Suprapubic skin (tissue), 4 donors: Measurements from ENCODE around the gene VPS26B. TPM values are rescaled to one million over a fixed set of nuclear protein-coding genes. Genes with fewer than 3 reads are reported as not detected.
"Not testable (repeated sequence)": the region's sequence is repeated elsewhere in the genome, so short reads cannot be mapped to it uniquely, and the experiment has no call there.

ENCODE experiments used
- DNase-seq, 2 donors: peaks; one replicate each; pipeline ENCODE4 v3.0.0-alpha.2; 2019; ENCODE audit warnings: low spot score in 2 of 2
- H3K27ac ChIP-seq: fragments of 200-600 bp; sonication (generic); one replicate; pipeline ENCODE4 v1.5.1; 2019
- H3K27me3 ChIP-seq: fragments of 200-600 bp; sonication (generic); one replicate; pipeline ENCODE4 v1.5.1; 2019
- H3K36me3 ChIP-seq: fragments of 200-600 bp; sonication (generic); one replicate; pipeline ENCODE4 v1.5.1; 2019
- H3K4me1 ChIP-seq: fragments of 200-600 bp; sonication (generic); one replicate; pipeline ENCODE4 v1.5.1; 2019
- H3K4me3 ChIP-seq: fragments of 200-600 bp; sonication (generic); one replicate; pipeline ENCODE4 v1.5.1; 2019; ENCODE audit warnings: mild to moderate bottlenecking
- H3K9me3 ChIP-seq: fragments of 200-600 bp; sonication (generic); one replicate; pipeline ENCODE4 v1.5.1; 2019
- EP300 ChIP-seq: sonication (generic); formaldehyde crosslinking; IDR thresholded peaks from one replicate; pipeline ENCODE4 v1.6.1; 2017; ENCODE audit warnings: antibody characterized with exemption
- POLR2A ChIP-seq, 2 donors: fragments of 450-650 bp; IDR thresholded peaks; one replicate each; pipeline ENCODE4 v1.6.1; 2017; ENCODE audit warnings: antibody characterized with exemption in 2 of 2, mild to moderate bottlenecking in 2 of 2, moderate library complexity in 2 of 2
- POLR2AphosphoS5 ChIP-seq, 3 donors: sonication (generic); formaldehyde crosslinking; IDR thresholded peaks; one replicate each; pipeline ENCODE4 v1.6.1; 2017; ENCODE audit warnings: antibody characterized with exemption in 3 of 3
- WGBS: methylation state at CpG from one replicate; pipeline ENCODE4 v1.1.5; 2018; 5-methylcytosine and 5-hydroxymethylcytosine counted together
- total RNA-seq, 4 donors: library from RNA; depleted of rRNA; stranded (reverse); fragments of >200 nt; gene quantifications; one replicate each; pipeline ENCODE4 v1.1.0, GENCODE V29; 2016
- TF ChIP-seq, protein P1 (sequence below), 2 donors: fragments of 200-600 bp in 1 of 2; fragments of 450-650 bp in 1 of 2; sonication (generic) in 1 of 2; IDR thresholded peaks; one replicate each; pipeline ENCODE4 v1.5.1; 2016 to 2019; ENCODE audit warnings: antibody characterized with exemption in 2 of 2, mild to moderate bottlenecking in 1 of 2, moderate library complexity in 1 of 2

VPS26B gene
- total RNA-seq, result 10 to 100 TPM; 60.4 to 80.9 (median 74.4) TPM

DNA sequence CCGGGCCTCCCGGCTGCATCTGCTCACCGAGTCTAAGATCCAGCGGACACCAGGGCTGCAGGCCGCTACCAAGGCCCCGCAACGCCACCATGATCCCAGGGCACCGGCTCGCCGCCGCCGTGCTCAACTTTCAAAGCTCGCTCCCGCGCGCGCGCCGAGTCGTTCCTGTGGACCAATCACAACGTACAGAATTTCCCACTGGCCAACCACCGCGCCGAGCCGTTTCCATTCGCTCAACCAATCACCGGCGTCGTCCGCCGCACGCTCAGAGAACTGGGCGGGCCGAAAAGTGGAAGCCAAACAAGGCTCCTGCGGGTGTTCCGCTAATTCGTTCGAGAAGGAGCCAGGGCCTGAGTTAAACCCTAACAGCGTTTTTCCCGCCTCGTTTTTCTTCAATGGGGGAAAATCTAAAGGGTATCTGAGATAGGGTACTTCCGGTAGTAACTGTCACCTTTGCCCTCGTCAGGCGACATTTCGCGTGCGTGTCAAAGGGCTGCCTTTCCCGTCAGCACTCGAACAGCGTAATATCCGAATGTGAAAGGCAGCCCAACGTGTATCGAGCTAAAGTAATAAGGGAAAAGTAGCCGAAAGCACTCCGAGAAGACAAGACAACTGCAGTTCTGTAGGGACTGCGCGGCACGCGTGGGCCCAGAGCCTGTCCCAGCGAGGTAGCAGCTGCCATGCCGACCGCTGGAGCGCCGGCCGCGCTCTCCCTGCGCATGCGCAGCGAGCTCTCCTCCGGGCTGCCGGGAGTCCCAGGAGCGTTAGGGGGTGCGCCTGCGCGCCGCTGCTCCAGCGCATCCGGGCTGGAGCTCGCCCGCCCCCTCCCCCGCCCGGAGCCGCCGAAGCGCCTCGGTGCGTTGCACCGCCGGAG, at the start of gene VPS26B, which contains the start of gene NCAPD3:
TSS of gene VPS26B (plus strand) at position 836 of the 874 bp plus-strand sequence. CDS start 452 bp downstream, outside the sequence.
TSS of gene NCAPD3 (minus strand) at position 132 of the 874 bp plus-strand sequence. CDS start at position 91, 41 bp downstream.
- Histone ChIP-seq H3K9me3 (no peaks in the 10 kb centered on the region), H3K4me3 (peak within 1 kb of the TSS; percentile 96), H3K4me1 (peaks cover 46% of the 10 kb centered on the region), H3K27ac (peak within 1 kb of the TSS; percentile 96), H3K27me3 (no peaks in the 10 kb centered on the region), H3K36me3 (peaks cover 16% of the 10 kb centered on the region)
- under 1% methylated on average over 45 of the region's 89 CpGs for WGBS
- peak; percentile 98 to 99 for DNase-seq
- TF ChIP-seq, protein P1, sequence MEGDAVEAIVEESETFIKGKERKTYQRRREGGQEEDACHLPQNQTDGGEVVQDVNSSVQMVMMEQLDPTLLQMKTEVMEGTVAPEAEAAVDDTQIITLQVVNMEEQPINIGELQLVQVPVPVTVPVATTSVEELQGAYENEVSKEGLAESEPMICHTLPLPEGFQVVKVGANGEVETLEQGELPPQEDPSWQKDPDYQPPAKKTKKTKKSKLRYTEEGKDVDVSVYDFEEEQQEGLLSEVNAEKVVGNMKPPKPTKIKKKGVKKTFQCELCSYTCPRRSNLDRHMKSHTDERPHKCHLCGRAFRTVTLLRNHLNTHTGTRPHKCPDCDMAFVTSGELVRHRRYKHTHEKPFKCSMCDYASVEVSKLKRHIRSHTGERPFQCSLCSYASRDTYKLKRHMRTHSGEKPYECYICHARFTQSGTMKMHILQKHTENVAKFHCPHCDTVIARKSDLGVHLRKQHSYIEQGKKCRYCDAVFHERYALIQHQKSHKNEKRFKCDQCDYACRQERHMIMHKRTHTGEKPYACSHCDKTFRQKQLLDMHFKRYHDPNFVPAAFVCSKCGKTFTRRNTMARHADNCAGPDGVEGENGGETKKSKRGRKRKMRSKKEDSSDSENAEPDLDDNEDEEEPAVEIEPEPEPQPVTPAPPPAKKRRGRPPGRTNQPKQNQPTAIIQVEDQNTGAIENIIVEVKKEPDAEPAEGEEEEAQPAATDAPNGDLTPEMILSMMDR (IDR thresholded peaks at IDR 0.05), result no peak
- TF ChIP-seq POLR2AphosphoS5 (IDR thresholded peaks at IDR 0.05) (peak; percentile 95 to 98 (median 96)), POLR2A (IDR thresholded peaks at IDR 0.05) (peak; percentile 91 to 97)

DNA sequence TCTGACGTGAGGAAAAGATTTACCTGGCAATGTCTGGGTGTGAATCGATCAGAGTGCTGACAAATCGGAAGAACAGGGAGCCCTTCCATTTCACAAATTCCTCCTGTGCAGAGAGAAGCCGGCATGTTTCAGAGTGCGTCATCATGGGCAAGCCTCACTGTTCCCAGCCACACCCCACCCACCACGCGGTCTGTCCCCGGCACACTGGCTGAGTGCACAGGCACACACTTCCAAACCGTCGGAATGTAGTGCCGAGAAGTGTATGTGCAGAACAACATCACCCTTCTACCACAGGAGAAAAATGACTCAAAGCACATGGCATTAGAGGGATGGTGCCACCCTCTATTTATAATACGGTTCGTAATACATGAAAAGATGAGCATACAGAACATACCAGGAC, 48.2 kb upstream of the VPS26B start:
- Histone ChIP-seq H3K27ac (no peak overlapping the region), H3K4me1 (no peaks in the 10 kb centered on the region), H3K9me3 (no peaks in the 10 kb centered on the region), H3K27me3 (no peaks in the 10 kb centered on the region), H3K4me3 (no peak overlapping the region), H3K36me3 (peaks cover 65% of the 10 kb centered on the region)
- 87% methylated on average over 13 of the region's 13 CpGs for whole genome bisulfite sequencing
- DNase-seq, result no peak
- TF ChIP-seq EP300 (no peak), POLR2AphosphoS5 (IDR thresholded peaks at IDR 0.05) (no peak), POLR2A (IDR thresholded peaks at IDR 0.05) (no peak)
- TF ChIP-seq, protein P1 (IDR thresholded peaks at IDR 0.05), result no peak

DNA sequence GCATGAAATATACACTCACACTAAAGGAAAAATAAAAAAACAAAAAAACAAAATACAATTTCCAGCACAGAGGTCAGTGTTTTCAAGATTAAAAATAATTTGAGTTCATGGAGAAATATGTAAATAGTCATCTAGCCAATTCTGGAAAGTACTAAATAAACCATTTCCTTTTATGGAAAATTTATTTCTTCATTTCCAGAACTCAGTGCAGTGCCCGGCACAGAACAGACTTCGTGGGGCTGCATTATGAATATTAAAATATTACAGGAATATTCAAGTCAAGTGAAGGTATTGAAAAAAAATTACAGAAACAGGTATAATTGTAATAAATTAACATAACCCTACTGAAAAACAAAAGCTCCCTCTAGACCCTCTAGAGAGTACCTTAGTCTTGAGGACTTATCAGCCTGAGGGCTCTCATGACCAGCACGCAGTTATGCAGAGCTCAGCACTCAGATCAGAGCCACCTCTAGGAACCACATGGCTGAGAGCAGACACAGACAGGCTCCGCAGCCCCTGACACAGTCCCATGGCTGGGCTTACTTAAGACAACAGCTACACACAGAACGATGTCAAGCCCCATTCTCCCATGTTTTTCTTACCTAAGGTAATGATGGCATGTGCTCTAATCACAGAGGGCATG, 46.3 kb upstream of the VPS26B start:
- H3K9me3 ChIP-seq, result no peaks in the 10 kb centered on the region
- H3K27me3 ChIP-seq, result no peaks in the 10 kb centered on the region
- H3K4me3 ChIP-seq, result no peak overlapping the region
- no peak for DNase-seq
- H3K27ac ChIP-seq, result no peak overlapping the region
- no peaks in the 10 kb centered on the region for H3K4me1 ChIP-seq
- WGBS, result 85% methylated on average over 5 of the region's 5 CpGs
- peaks cover 48% of the 10 kb centered on the region for H3K36me3 ChIP-seq
- TF ChIP-seq, protein P1 (IDR thresholded peaks at IDR 0.05), result no peak
- no peak for TF ChIP-seq POLR2AphosphoS5 (IDR thresholded peaks at IDR 0.05)
- TF ChIP-seq POLR2A (IDR thresholded peaks at IDR 0.05), result no peak
- no peak for TF ChIP-seq EP300

DNA sequence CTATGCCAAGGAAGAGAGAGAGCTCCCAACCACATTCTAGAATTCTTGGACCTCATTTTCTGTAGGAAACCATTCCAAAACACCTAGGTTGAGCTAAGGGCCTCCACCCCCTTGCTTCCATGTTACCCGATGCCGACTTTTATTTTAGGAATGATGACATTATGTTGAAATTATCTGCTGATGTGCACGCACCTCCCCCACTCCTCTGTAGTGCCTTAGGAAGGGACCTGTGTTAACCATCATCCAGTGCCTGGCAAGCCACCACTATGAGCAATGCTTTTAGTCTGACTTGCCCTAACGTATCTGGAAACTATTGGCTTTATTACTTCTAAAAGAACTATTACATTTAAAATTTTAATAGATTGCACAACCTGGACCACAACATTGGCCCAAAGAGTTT, 42.8 kb upstream of the VPS26B start:
- no peak for DNase-seq
- no peaks in the 10 kb centered on the region for H3K9me3 ChIP-seq
- peaks cover 39% of the 10 kb centered on the region for H3K36me3 ChIP-seq
- 52% methylated on average over 4 of the region's 4 CpGs for WGBS
- no peak for TF ChIP-seq POLR2A (IDR thresholded peaks at IDR 0.05)
- TF ChIP-seq, protein P1 (IDR thresholded peaks at IDR 0.05), result no peak
- TF ChIP-seq EP300, result no peak
- no peak for TF ChIP-seq POLR2AphosphoS5 (IDR thresholded peaks at IDR 0.05)
- H3K4me3 ChIP-seq, result no peak overlapping the region
- no peak overlapping the region for H3K27ac ChIP-seq
- no peaks in the 10 kb centered on the region for H3K4me1 ChIP-seq
- no peaks in the 10 kb centered on the region for H3K27me3 ChIP-seq

DNA sequence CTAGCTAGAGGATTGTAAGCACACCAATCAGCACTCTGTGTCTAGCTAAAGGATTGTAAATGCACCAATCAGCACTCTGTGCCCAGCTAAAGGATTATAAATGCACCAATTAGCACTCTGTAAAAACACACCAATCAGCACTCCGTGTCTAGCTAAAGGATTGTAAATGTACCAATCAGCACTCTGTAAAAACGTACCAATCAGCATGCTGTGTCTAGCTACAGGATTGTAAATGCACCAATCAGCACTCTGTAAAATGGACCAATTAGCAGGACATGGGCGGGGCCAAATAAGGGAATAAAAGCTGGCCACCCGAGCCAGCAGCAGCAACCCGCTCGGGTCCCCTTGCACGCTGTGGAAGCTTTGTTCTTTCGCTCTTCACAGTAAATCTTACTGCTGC, 36.4 kb upstream of the VPS26B start:
- not testable (repeated sequence) for H3K27ac ChIP-seq, DNase-seq, H3K4me3 ChIP-seq, H3K4me1 ChIP-seq, H3K27me3 ChIP-seq, H3K9me3 ChIP-seq
- peaks cover 70% of the 10 kb centered on the region for H3K36me3 ChIP-seq
- 95% methylated on average over 8 of the region's 8 CpGs for WGBS
